GM10248 (cell line): ENCODE measurements around the gene HOMEZ.

Source experiments
- CTCF ChIA-PET: fragments of 300-600 bp; sonication (Branson Sonifier 250); formaldehyde crosslinking; extraction: SDS; loops from one replicate; lab custom pipeline; 2021; ENCODE audit warnings: antibody characterized with exemption; lab: Yijun Ruan, JAX
- POLR2A ChIA-PET: fragments of 350-650 bp; sonication (Branson Sonifier 250); formaldehyde crosslinking; extraction: SDS; loops from one replicate; lab custom pipeline; 2020; ENCODE audit warnings: antibody characterized with exemption; lab: Yijun Ruan, JAX
- DNase-seq: peaks from one replicate; pipeline ENCODE4 v3.0.0; 2012; ENCODE audit errors: extremely low spot score
- CTCF ChIP-seq: IDR thresholded peaks from 2 replicates; pipeline ENCODE4 v1.5.1; 2012; ENCODE audit warnings: mild to moderate bottlenecking, low read depth; ENCODE audit errors: extremely low read depth, missing control alignments, control extremely low read depth

The HOMEZ gene

DNA sequence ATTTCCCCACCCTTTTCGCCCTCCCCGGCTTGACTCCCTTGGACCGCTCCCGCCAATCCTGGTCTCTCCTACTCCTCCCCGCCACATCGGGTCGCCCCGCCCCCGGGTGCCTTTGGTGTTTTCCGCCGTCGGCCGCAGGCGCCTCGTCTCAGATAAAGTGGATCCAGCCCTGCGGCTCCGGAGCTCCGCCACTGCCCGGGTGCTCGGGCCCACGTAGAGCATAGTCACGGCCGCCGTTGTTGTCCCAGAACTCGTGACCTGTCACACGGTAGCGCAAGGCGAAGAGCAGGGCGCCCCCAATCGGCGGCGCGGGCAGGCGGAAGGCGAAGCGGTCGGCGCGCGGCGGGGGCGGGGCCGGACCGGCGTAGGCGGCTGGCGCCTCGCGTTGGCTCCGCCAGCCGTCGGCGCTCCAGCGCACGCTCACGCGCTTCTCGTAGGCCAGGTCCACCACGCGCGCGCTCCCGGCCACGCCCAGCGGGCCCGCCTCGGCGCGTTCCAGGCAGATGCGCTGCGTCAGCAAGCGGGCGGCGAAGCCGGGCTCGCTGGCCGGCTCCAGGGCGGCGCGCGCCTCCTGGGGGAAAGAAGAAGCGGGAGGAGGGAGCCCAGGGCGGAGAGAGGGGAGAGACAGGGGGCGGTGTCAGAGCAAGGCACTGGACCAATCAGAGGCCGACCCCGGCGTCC lies 15.5 kb upstream of the HOMEZ start:
- POLR2A ChIA-PET = interaction anchor here (0.6 to 3.1 kb wide), 6 partner anchors 13 to 181 kb away, joined by 3 to 26 read pairs (median 4); partner anchors contain the start of genes HOMEZ and PABPN1
- peak; percentile 85 for TF ChIP-seq CTCF
- CTCF ChIA-PET = interaction anchor here (0.9 to 16.2 kb wide), 25 partner anchors 9 to 253 kb away, joined by 3 to 136 read pairs (median 7); partner anchors contain the start of genes CEBPE, HOMEZ and PABPN1
- peak; percentile 97 for DNase-seq

DNA sequence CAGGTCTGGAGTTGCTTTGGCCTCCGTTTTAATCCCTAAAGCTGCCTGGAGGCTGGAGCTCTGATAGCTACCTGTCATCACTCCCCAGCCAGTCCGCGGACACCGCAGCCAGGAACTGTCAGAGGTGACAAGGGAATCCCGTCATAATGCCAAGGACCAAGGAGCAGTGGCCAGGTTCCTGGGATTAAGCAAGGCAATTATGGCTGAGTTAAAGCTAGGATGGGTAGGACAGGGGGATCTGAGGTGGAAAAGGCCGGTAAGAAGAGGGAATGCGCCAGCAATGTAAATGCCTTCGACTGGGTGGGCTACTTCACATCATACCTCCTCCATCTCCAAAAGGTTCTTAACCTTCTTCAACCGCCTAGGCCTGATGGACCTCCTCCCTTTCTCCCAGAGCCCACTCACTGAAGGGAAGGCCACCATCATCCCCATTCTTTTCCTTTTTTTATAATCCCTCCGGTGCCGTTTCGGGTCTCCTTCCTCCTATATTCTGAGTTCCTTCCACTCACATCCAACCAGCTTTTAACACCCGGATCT lies 14.8 kb upstream of the HOMEZ start:
- DNase-seq = no peak
- POLR2A ChIA-PET = interaction anchor here (0.7 to 3.1 kb wide), 5 partner anchors 12 to 371 kb away, joined by 3 to 26 read pairs (median 3); partner anchors contain the start of genes HOMEZ and PABPN1
- TF ChIP-seq CTCF = no peak
- CTCF ChIA-PET = interaction anchor here (0.9 to 16.2 kb wide), 22 partner anchors 9 to 253 kb away, joined by 3 to 136 read pairs (median 6); partner anchors contain the start of genes CEBPE, HOMEZ and PABPN1

DNA sequence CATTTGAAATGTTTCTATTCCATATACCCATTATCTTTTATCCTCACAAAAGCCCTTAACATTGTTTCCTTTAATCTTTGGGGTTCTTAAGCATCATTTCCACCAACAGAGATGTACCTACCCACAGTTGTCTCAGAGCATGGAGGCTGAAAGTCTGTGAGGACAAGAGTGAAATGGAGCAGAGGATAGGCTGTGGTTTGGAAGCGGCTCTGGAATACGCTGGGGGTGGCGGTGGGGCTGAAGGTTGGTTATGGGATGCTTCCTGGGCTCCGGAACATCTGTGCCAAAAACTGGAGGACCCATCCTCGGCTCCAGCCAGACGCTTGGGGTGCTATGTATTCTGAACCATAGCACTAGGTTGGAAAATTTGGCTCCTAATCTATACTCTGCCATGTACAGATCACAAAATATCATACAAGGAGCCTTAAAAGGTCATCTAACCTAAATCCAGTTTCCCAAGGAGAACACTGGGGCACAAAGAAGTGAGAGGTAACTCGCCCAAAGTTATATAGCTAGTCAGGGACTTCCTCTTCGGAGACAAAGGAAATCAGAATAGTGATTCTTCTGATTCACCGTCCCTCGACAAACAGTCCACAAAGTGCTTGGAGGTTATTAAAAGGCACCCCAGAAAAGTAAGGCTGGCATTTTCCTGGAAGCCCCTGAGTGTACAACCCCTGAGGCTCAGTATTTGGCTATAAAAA lies 14.2 kb upstream of the HOMEZ start:
- DNase-seq = no peak
- ChIA-PET POLR2A (interaction anchor here (0.7 to 3.1 kb wide), 4 partner anchors 11 to 370 kb away, joined by 3 to 26 read pairs (median 8); partner anchors contain the start of genes HOMEZ and PABPN1), CTCF (interaction anchor here (0.9 to 16.2 kb wide), 17 partner anchors 9 to 254 kb away, joined by 3 to 136 read pairs (median 8); partner anchors contain the start of genes CEBPE, HOMEZ and PABPN1)
- TF ChIP-seq CTCF = no peak

- DNase-seq = no peak
- CTCF ChIA-PET = interaction anchor here (4.0 to 16.2 kb wide), 4 partner anchors 13 to 228 kb away, joined by 13 to 136 read pairs (median 41); partner anchors contain the start of genes HOMEZ and PABPN1
- POLR2A ChIA-PET = interaction anchor here (1.0 kb wide), 1 partner anchor 13 kb away, joined by 3 read pairs; the partner anchor contains the start of gene HOMEZ
- TF ChIP-seq CTCF = peak; percentile 33
Measured at GRCh38 chr14:23299211-23299957, 13.5 kb upstream of the HOMEZ start.

- TF ChIP-seq CTCF = no peak
- ChIA-PET CTCF (interaction anchor here (1.1 to 16.2 kb wide), 7 partner anchors 9 to 177 kb away, joined by 3 to 136 read pairs (median 8); partner anchors contain the start of genes HOMEZ and PABPN1), POLR2A (interaction anchor here (1.9 kb wide), 1 partner anchor 11 kb away, joined by 4 read pairs; no protein-coding TSS in a partner anchor)
- no peak for DNase-seq
Measured at GRCh38 chr14:23297611-23298277, 11.8 kb upstream of the HOMEZ start.
